ENCODE results near the gene GJA9.

GRCh38 chr1:38873027-38873969 is 8.1 kb downstream of the GJA9 start, which contains the start of gene MYCBP:
- TF ChIP-seq, protein P1, sequence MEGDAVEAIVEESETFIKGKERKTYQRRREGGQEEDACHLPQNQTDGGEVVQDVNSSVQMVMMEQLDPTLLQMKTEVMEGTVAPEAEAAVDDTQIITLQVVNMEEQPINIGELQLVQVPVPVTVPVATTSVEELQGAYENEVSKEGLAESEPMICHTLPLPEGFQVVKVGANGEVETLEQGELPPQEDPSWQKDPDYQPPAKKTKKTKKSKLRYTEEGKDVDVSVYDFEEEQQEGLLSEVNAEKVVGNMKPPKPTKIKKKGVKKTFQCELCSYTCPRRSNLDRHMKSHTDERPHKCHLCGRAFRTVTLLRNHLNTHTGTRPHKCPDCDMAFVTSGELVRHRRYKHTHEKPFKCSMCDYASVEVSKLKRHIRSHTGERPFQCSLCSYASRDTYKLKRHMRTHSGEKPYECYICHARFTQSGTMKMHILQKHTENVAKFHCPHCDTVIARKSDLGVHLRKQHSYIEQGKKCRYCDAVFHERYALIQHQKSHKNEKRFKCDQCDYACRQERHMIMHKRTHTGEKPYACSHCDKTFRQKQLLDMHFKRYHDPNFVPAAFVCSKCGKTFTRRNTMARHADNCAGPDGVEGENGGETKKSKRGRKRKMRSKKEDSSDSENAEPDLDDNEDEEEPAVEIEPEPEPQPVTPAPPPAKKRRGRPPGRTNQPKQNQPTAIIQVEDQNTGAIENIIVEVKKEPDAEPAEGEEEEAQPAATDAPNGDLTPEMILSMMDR (IDR thresholded peaks at IDR 0.05; ENCODE audit: borderline replicate concordance, extremely low read depth, low read length, poor library complexity, severe bottlenecking), result no peak
- TF ChIP-seq EZH2 (IDR thresholded peaks at IDR 0.05; ENCODE audit: borderline replicate concordance, low read depth, low read length, severe bottlenecking), result no peak
